K562 (cell line): Measurements from ENCODE around the gene P3H1. TPM values are rescaled to one million over a fixed set of nuclear protein-coding genes. Genes with fewer than 3 reads are reported as not detected.

ENCODE experiments used
- PHTF2 ChIP-seq: fragments of 250-450 bp; sonication (Bioruptor Pico); IDR thresholded peaks from 2 replicates; pipeline ENCODE4 v1.5.0; 2021; ENCODE audit warnings: mild to moderate bottlenecking
- RAD21 ChIP-seq, 2 experiments: fragments of 250-450 bp in 1 of 2; fragments of 450-650 bp in 1 of 2; sonication (Bioruptor Pico) in 1 of 2; formaldehyde crosslinking in 1 of 2; IDR thresholded peaks in 1 of 2; conservative IDR thresholded peaks in 1 of 2; 2 replicates each; pipeline versions ENCODE4 v1.4.0 to v1.8.0; 2020 to 2022; ENCODE audit warnings: mild to moderate bottlenecking in 2 of 2, moderate library complexity in 1 of 2
- TAF9B ChIP-seq: fragments of 450-650 bp; IDR thresholded peaks from 2 replicates; pipeline ENCODE4 v1.6.1; 2018; ENCODE audit warnings: mild to moderate bottlenecking; ENCODE audit not compliant: partially characterized antibody
- polyA plus RNA-seq, 8 experiments: library from polyadenylated mRNA; depleted of rRNA in 4 of 8; stranded (reverse) in 5 of 8; unstranded in 3 of 8; fragments of >200 nt; fragmentation: Nextera tagmentation in 2 of 8; fragmentation: Illumina TruSeq in 1 of 8; extraction: Ambion mirVana in 2 of 8; extraction: Trizol in 1 of 8; gene quantifications; 2 replicates each; pipeline versions ENCODE4 v1.2.1 to v1.2.3, GENCODE V29; 2011 to 2014; ENCODE audit warnings: inconsistent platforms in 1 of 8, missing spikeins in 1 of 8
- total RNA-seq, 7 experiments: library from RNA; depleted of rRNA in 6 of 7; stranded (reverse); fragments of >200 nt in 6 of 7; fragmentation: Illumina TruSeq in 2 of 7; extraction: Trizol in 2 of 7; gene quantifications; 2 replicates each; pipeline versions ENCODE4 v1.2.1 to v1.2.3, GENCODE V29; 2011 to 2021; ENCODE audit warnings: low replicate concordance in 1 of 7
- TF ChIP-seq, protein P1 (sequence below): fragments of 450-650 bp; IDR thresholded peaks from 2 replicates; pipeline ENCODE4 v1.6.1; 2017; ENCODE audit warnings: antibody characterized with exemption, mild to moderate bottlenecking
- TF ChIP-seq, protein P2 (sequence below): fragments of 450-650 bp; formaldehyde crosslinking; IDR thresholded peaks from 2 replicates; pipeline ENCODE4 v1.4.0; 2020; ENCODE audit warnings: mild to moderate bottlenecking

P3H1 gene
- total and polyA plus RNA-seq, 9 of the 15 experiments (the other 6 are each of a cell fraction or from before 2014, with no cell fraction given) = 1.7 to 81.7 (median 45.7) TPM

DNA sequence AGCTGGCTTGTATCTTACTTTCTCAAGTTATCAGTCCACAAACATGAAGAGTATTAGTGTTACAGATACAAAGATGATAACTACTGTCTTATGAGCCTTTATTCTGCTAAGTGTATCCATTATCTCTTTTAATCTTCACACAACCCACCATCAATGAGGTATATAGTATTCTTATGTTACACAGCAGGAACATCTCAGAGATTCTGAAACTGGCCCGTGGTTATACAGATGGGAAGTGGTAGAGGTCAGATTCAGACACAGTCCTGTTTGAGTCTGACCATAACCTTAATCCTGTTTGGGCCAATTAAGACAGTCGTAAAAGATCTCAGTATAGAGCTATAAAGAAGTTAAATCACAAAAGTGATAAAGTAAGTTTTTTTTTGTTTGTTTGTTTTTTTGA lies 12.9 kb upstream of the P3H1 start (continued):
- TF ChIP-seq, protein P1, sequence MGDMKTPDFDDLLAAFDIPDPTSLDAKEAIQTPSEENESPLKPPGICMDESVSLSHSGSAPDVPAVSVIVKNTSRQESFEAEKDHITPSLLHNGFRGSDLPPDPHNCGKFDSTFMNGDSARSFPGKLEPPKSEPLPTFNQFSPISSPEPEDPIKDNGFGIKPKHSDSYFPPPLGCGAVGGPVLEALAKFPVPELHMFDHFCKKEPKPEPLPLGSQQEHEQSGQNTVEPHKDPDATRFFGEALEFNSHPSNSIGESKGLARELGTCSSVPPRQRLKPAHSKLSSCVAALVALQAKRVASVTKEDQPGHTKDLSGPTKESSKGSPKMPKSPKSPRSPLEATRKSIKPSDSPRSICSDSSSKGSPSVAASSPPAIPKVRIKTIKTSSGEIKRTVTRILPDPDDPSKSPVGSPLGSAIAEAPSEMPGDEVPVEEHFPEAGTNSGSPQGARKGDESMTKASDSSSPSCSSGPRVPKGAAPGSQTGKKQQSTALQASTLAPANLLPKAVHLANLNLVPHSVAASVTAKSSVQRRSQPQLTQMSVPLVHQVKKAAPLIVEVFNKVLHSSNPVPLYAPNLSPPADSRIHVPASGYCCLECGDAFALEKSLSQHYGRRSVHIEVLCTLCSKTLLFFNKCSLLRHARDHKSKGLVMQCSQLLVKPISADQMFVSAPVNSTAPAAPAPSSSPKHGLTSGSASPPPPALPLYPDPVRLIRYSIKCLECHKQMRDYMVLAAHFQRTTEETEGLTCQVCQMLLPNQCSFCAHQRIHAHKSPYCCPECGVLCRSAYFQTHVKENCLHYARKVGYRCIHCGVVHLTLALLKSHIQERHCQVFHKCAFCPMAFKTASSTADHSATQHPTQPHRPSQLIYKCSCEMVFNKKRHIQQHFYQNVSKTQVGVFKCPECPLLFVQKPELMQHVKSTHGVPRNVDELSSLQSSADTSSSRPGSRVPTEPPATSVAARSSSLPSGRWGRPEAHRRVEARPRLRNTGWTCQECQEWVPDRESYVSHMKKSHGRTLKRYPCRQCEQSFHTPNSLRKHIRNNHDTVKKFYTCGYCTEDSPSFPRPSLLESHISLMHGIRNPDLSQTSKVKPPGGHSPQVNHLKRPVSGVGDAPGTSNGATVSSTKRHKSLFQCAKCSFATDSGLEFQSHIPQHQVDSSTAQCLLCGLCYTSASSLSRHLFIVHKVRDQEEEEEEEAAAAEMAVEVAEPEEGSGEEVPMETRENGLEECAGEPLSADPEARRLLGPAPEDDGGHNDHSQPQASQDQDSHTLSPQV = no peak
- TF ChIP-seq TAF9B = no peak
- no peak for TF ChIP-seq RAD21 (CRISPR knock-in tag; conservative IDR thresholded peaks at IDR 0.05 in 1 of 2, IDR thresholded peaks at IDR 0.05 in 1 of 2)
- TF ChIP-seq, protein P2, sequence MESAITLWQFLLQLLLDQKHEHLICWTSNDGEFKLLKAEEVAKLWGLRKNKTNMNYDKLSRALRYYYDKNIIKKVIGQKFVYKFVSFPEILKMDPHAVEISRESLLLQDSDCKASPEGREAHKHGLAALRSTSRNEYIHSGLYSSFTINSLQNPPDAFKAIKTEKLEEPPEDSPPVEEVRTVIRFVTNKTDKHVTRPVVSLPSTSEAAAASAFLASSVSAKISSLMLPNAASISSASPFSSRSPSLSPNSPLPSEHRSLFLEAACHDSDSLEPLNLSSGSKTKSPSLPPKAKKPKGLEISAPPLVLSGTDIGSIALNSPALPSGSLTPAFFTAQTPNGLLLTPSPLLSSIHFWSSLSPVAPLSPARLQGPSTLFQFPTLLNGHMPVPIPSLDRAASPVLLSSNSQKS (CRISPR knock-in tag) = no peak
- TF ChIP-seq PHTF2 (CRISPR knock-in tag) = no peak
